SK-N-SH (cell line): Measurements from ENCODE around the gene SAP30. TPM values are rescaled to one million over a fixed set of nuclear protein-coding genes. Genes with fewer than 3 reads are reported as not detected.

Source experiments
- CTCF ChIA-PET: fragments of 300-600, 350-600 bp; formaldehyde crosslinking; extraction: SDS; loops from one replicate; lab custom pipeline; 2021; lab: Yijun Ruan, JAX
- POLR2A ChIA-PET: fragments of 350-600 bp; sonication (Branson Sonifier 250); formaldehyde crosslinking; extraction: SDS; loops from one replicate; lab custom pipeline; 2020; ENCODE audit warnings: antibody characterized with exemption, inconsistent platforms; lab: Yijun Ruan, JAX
- DNase-seq: peaks from one replicate; pipeline ENCODE4 v3.0.0; 2012
- H2AFZ ChIP-seq: fragments of 200-600 bp; sonication (generic); 2 replicates; pipeline ENCODE4 v1.8.1; 2016; ENCODE audit warnings: antibody characterized with exemption, mild to moderate bottlenecking, low read depth
- H3F3A ChIP-seq: fragments of 200-600 bp; sonication (generic); replicated peaks from 2 replicates; pipeline ENCODE3; 2016; ENCODE audit warnings: antibody characterized with exemption, mild to moderate bottlenecking; ENCODE audit not compliant: insufficient read depth
- H3K27ac ChIP-seq, 2 experiments: fragments of 200-500 bp in 1 of 2; fragments of 200-600 bp in 1 of 2; sonication (Bioruptor generic) in 1 of 2; sonication (generic), shearing (Covaris generic) in 1 of 2; 2 replicates each; pipeline versions ENCODE4 v1.5.1 to v1.6.1; 2014 to 2016; ENCODE audit warnings: low read depth in 2 of 2, inconsistent platforms in 1 of 2, low read length in 1 of 2, mild to moderate bottlenecking in 1 of 2, mixed read lengths in 1 of 2
- H3K27me3 ChIP-seq: fragments of 200-600 bp; sonication (generic), shearing (Covaris generic); 2 replicates; pipeline ENCODE4 v1.6.1; 2016; ENCODE audit warnings: mixed run types; ENCODE audit not compliant: insufficient read depth
- H3K36me3 ChIP-seq, 2 experiments: fragments of 200-500 bp in 1 of 2; fragments of 200-600 bp in 1 of 2; sonication (Bioruptor generic) in 1 of 2; sonication (generic) in 1 of 2; replicated peaks in 1 of 2; 2 replicates each; pipeline versions ENCODE3 to v1.5.1; 2014 to 2016; ENCODE audit warnings: low read length in 1 of 2, mild to moderate bottlenecking in 1 of 2; ENCODE audit not compliant: insufficient read depth in 2 of 2, control insufficient read depth in 1 of 2
- H3K4me1 ChIP-seq, 2 experiments: fragments of 200-500 bp in 1 of 2; fragments of 200-600 bp in 1 of 2; sonication (Bioruptor generic) in 1 of 2; sonication (generic), shearing (Covaris generic) in 1 of 2; 2 replicates each; pipeline versions ENCODE4 v1.5.1 to v1.6.1; 2014 to 2016; ENCODE audit warnings: low read depth in 1 of 2, low read length in 1 of 2, mixed run types in 1 of 2; ENCODE audit not compliant: insufficient read depth in 2 of 2, control insufficient read depth in 1 of 2
- H3K4me2 ChIP-seq: fragments of 200-600 bp; sonication (generic), shearing (Covaris generic); 2 replicates; pipeline ENCODE4 v1.6.1; 2017; ENCODE audit warnings: mixed run types
- H3K4me3 ChIP-seq, 2 experiments: fragments of 200-500 bp in 1 of 2; fragments of 200-600 bp in 1 of 2; sonication (Bioruptor generic) in 1 of 2; sonication (generic), shearing (Covaris generic) in 1 of 2; 2 replicates each; pipeline versions ENCODE4 v1.5.1 to v1.8.1; 2014 to 2016; ENCODE audit warnings: low read depth in 2 of 2, inconsistent platforms in 1 of 2, low read length in 1 of 2, mild to moderate bottlenecking in 1 of 2, mixed read lengths in 1 of 2, moderate library complexity in 1 of 2
- H3K79me2 ChIP-seq: fragments of 200-600 bp; sonication (generic); 2 replicates; pipeline ENCODE4 v1.8.1; 2017; ENCODE audit warnings: mild to moderate bottlenecking; ENCODE audit not compliant: insufficient read depth
- H3K9ac ChIP-seq: fragments of 200-600 bp; sonication (generic); 2 replicates; pipeline ENCODE4 v1.6.1; 2017; ENCODE audit warnings: mixed run types
- H3K9me2 ChIP-seq: fragments of 200-600 bp; sonication (generic); 2 replicates; pipeline ENCODE4 v1.6.1; 2017; ENCODE audit warnings: mixed run types
- H3K9me3 ChIP-seq: fragments of 200-600 bp; sonication (generic); 2 replicates; pipeline ENCODE4 v1.6.1; 2017; ENCODE audit warnings: mixed run types, mild to moderate bottlenecking, moderate library complexity
- H4K20me1 ChIP-seq: fragments of 200-600 bp; sonication (generic); 2 replicates; pipeline ENCODE4 v1.6.1; 2017; ENCODE audit warnings: mild to moderate bottlenecking, mixed run types; ENCODE audit not compliant: insufficient read depth
- CHD2 ChIP-seq: fragments of 150-350 bp; IDR thresholded peaks from 2 replicates; pipeline ENCODE4 v1.6.1; 2018; ENCODE audit warnings: low read length; ENCODE audit not compliant: partially characterized antibody
- EZH2phosphoT487 ChIP-seq: fragments of 200-600 bp; sonication (generic); IDR thresholded peaks from 2 replicates; pipeline ENCODE4 v1.6.1; 2017; ENCODE audit warnings: low read depth, mixed run types, mild to moderate bottlenecking, antibody characterized with exemption, moderate library complexity, borderline replicate concordance
- FOSL2 ChIP-seq: IDR thresholded peaks from 2 replicates; pipeline ENCODE4 v1.4.0; 2012; ENCODE audit warnings: low read depth, mild to moderate bottlenecking, moderate library complexity, borderline replicate concordance
- GATA2 ChIP-seq: sonication (generic); formaldehyde crosslinking; IDR thresholded peaks from 2 replicates; pipeline ENCODE4 v1.5.0; 2020; ENCODE audit warnings: mild to moderate bottlenecking, missing genetic modification reagents
- IRF3 ChIP-seq: fragments of 150-350 bp; IDR thresholded peaks from 2 replicates; pipeline ENCODE4 v1.6.1; 2016; ENCODE audit warnings: mild to moderate bottlenecking, low read depth, low read length
- MEF2A ChIP-seq: IDR thresholded peaks from 2 replicates; pipeline ENCODE4 v1.4.0; 2012; ENCODE audit warnings: low read depth, borderline replicate concordance
- NRF1 ChIP-seq: IDR thresholded peaks from 2 replicates; pipeline ENCODE4 v1.6.1; 2012; ENCODE audit warnings: low read depth, mild to moderate bottlenecking, low read length
- PBX3 ChIP-seq: IDR thresholded peaks from 2 replicates; pipeline ENCODE4; 2012
- RFX5 ChIP-seq: IDR thresholded peaks from 2 replicates; pipeline ENCODE4 v1.6.1; 2012; ENCODE audit warnings: mild to moderate bottlenecking, improper control_type of control experiment, low read length
- RXRA ChIP-seq: IDR thresholded peaks from 2 replicates; pipeline ENCODE4 v1.4.0; 2012; ENCODE audit warnings: low read depth, mild to moderate bottlenecking, borderline replicate concordance
- SIN3A ChIP-seq: IDR thresholded peaks from 2 replicates; pipeline ENCODE4 v1.6.1; 2012; ENCODE audit warnings: low read depth, mild to moderate bottlenecking, low read length, moderate library complexity, borderline replicate concordance
- ZBTB33 ChIP-seq: IDR thresholded peaks from 2 replicates; pipeline ENCODE4 v1.4.0; 2012; ENCODE audit warnings: low read depth, borderline replicate concordance
- WGBS: methylation state at CpG from one replicate; pipeline ENCODE4 v1.1.6; 2017; ENCODE audit warnings: low lambda C conversion rate; 5-methylcytosine and 5-hydroxymethylcytosine counted together
- polyA plus RNA-seq, 3 experiments: library from polyadenylated mRNA; depleted of rRNA; stranded (reverse); fragments of >200 nt; gene quantifications; 2 replicates each; pipeline ENCODE4 v1.2.3, GENCODE V29; 2012
- TF ChIP-seq, protein P1 (sequence below): IDR thresholded peaks from 2 replicates; pipeline ENCODE4 v1.6.1; 2012; ENCODE audit warnings: mild to moderate bottlenecking, low read depth, low read length, moderate library complexity

Gene SAP30
- polyA plus RNA-seq, 1 of the 3 experiments (the other 2 are of a cell fraction), result 19.0 TPM

DNA sequence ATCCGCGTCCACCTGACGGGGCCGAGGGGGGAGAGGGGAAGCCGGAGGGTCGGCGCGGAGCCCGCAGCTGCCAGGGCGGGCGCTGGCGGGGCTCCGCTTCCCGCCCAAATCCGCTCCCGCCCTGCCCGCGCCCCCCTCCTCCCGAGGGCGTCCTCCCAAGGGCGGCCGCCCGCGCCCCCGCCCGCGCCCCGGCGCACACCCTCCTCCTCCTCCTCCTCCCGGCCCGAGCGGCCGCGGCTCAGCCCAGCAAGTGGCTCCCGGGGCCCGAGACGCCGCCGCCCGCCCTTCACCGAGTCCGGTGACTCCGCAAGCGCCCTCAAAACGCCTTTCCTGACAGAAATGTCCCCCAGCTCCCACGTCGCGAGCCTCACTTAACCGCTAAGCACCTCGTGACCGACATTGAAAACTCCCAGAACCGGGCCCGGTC lies 37.1 kb upstream of the SAP30 start:
- WGBS, result 1% methylated on average over 29 of the region's 53 CpGs

DNA sequence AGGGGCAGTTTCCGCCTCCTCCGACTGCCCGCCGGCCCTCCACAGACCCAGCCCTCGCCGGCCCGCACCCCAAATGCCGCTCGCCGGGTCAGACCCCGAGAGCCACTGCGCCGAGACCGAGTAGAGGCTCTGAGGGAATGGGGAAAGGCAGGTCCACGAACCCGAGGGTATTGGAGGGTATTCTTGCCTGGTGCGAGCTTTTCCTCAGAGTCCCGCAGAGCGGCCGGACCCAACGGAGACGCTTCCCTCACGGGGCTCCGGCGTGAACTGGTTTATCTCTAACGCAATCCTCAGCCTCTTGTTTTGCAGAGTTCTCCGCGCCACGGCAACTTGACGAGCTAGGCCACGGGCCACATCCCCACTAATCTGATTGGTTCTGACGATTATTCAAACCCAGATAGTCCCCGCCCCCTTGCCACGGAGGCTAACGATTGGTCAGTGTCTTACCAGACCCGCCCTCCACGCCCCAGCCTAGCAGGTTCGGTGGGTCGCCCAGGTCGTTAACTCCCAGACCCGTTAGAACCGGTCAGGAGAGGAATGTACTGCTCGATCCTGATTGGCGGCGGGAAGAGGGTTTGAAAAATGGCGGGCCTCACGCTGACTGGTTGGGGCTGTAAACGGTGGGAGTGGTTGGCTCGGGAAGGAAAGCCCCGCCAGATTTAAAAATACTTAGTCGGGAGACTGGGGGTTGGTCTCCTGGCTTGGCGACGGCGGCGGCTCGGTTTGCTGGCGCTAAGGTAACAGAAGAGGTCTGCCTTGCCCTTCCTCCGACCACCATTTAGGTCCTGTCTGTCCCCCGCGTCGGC lies 36.5 kb upstream of the SAP30 start, which contains the start of gene HMGB2:
Gene HMGB2 (minus strand): TSS at position 274 of the 806 bp plus-strand sequence. CDS start 709 bp downstream, outside the sequence.
- Histone ChIP-seq H3K9me2 (no peaks in the 10 kb centered on the region), H3K9me3 (no peaks in the 10 kb centered on the region), H3K36me3 (peaks cover 30 to 35% of the 10 kb centered on the region in 2 experiments), H3F3A (peaks cover 36% of the 10 kb centered on the region), H3K4me2 (peak within 1 kb of the TSS; percentile 91), H4K20me1 (peaks cover 25% of the 10 kb centered on the region), H3K79me2 (peaks cover 56% of the 10 kb centered on the region), H3K9ac (peak within 1 kb of the TSS; percentile 100), H3K27ac (peak within 1 kb of the TSS; percentile 96 to 98), H2AFZ (peak within 1 kb of the TSS; percentile 95), H3K4me1 (peaks cover 19 to 24% of the 10 kb centered on the region in 2 experiments), H3K4me3 (peak within 1 kb of the TSS; percentile 96 to 99), H3K27me3 (no peaks in the 10 kb centered on the region)
- ChIA-PET POLR2A (interaction anchor here (0.6 to 5.7 kb wide), 16 partner anchors 11 to 802 kb away, joined by 3 to 69 read pairs (median 4); partner anchors contain the start of gene SAP30), CTCF (interaction anchor here (0.7 to 2.0 kb wide), 8 partner anchors 12 to 321 kb away, joined by 3 to 9 read pairs (median 4); no protein-coding TSS in a partner anchor)
- WGBS, result 1% methylated on average over 32 of the region's 61 CpGs
- peak; percentile 97 for DNase-seq
- no peak for TF ChIP-seq NRF1
- peak; percentile 27; the same call in 1 of the 2 replicates for TF ChIP-seq PBX3
- TF ChIP-seq FOSL2, result no peak
- TF ChIP-seq SIN3A, result peak; percentile 87
- TF ChIP-seq RXRA, result no peak
- peak; percentile 81 for TF ChIP-seq RFX5
- TF ChIP-seq, protein P1, sequence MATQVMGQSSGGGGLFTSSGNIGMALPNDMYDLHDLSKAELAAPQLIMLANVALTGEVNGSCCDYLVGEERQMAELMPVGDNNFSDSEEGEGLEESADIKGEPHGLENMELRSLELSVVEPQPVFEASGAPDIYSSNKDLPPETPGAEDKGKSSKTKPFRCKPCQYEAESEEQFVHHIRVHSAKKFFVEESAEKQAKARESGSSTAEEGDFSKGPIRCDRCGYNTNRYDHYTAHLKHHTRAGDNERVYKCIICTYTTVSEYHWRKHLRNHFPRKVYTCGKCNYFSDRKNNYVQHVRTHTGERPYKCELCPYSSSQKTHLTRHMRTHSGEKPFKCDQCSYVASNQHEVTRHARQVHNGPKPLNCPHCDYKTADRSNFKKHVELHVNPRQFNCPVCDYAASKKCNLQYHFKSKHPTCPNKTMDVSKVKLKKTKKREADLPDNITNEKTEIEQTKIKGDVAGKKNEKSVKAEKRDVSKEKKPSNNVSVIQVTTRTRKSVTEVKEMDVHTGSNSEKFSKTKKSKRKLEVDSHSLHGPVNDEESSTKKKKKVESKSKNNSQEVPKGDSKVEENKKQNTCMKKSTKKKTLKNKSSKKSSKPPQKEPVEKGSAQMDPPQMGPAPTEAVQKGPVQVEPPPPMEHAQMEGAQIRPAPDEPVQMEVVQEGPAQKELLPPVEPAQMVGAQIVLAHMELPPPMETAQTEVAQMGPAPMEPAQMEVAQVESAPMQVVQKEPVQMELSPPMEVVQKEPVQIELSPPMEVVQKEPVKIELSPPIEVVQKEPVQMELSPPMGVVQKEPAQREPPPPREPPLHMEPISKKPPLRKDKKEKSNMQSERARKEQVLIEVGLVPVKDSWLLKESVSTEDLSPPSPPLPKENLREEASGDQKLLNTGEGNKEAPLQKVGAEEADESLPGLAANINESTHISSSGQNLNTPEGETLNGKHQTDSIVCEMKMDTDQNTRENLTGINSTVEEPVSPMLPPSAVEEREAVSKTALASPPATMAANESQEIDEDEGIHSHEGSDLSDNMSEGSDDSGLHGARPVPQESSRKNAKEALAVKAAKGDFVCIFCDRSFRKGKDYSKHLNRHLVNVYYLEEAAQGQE, result peak; percentile 78; the same call in 1 of the 2 replicates
- TF ChIP-seq CHD2, result peak; percentile 64
- peak; percentile 71 for TF ChIP-seq GATA2 (CRISPR knock-in tag)
- TF ChIP-seq EZH2phosphoT487, result no peak
- peak; percentile 56 for TF ChIP-seq IRF3

More for the DNA sequence above, 37.1 kb upstream of the SAP30 start:
- POLR2A ChIA-PET, result interaction anchor here (0.6 to 5.7 kb wide), 11 partner anchors 12 to 802 kb away, joined by 3 to 69 read pairs (median 4); partner anchors contain the start of gene SAP30
- H3K27me3 ChIP-seq, result no peaks in the 10 kb centered on the region
- H3K79me2 ChIP-seq, result peaks cover 60% of the 10 kb centered on the region
- peak overlapping the region; percentile 100 for H3K9ac ChIP-seq
- H4K20me1 ChIP-seq, result peaks cover 25% of the 10 kb centered on the region
- peaks cover 19 to 24% of the 10 kb centered on the region in 2 experiments for H3K4me1 ChIP-seq
- H2AFZ ChIP-seq, result peak overlapping the region; percentile 64; the same call in 1 of the 2 replicates
- H3F3A ChIP-seq, result peaks cover 41% of the 10 kb centered on the region
- H3K9me2 ChIP-seq, result no peaks in the 10 kb centered on the region
- peak overlapping the region; percentile 90 for H3K4me2 ChIP-seq
- H3K36me3 ChIP-seq, result peaks cover 34 to 41% of the 10 kb centered on the region in 2 experiments
- H3K9me3 ChIP-seq, result no peaks in the 10 kb centered on the region
- DNase-seq, result peak; percentile 71
- CTCF ChIA-PET, result interaction anchor here (1.2 to 5.4 kb wide), 7 partner anchors 15 to 320 kb away, joined by 3 to 37 read pairs (median 4); no protein-coding TSS in a partner anchor
- TF ChIP-seq RXRA (no peak), MEF2A (no peak), ZBTB33 (no peak)
- TF ChIP-seq, all 33 proteins: peak for 0
- Histone ChIP-seq H3K4me3 (peak overlapping the region; percentile 90 to 99), H3K27ac (peak overlapping the region; percentile 96 to 98)
